GM12878 (cell line): ENCODE data around the gene ETV3L. TPM values are rescaled to one million over a fixed set of nuclear protein-coding genes. Genes with fewer than 3 reads are reported as not detected.

Experiments
- IRF4 ChIP-seq: IDR thresholded peaks from 2 replicates; pipeline ENCODE4 v1.6.1; 2011; ENCODE audit warnings: low read depth, low read length
- MTA2 ChIP-seq: fragments of 450-650 bp; IDR thresholded peaks from 2 replicates; pipeline ENCODE4 v1.6.1; 2016; ENCODE audit warnings: low read depth, mild to moderate bottlenecking, moderate library complexity
- NFXL1 ChIP-seq: fragments of 450-650 bp; IDR thresholded peaks from 2 replicates; pipeline ENCODE4 v1.6.1; 2017; ENCODE audit warnings: antibody characterized with exemption, mild to moderate bottlenecking, borderline replicate concordance
- ZNF207 ChIP-seq: fragments of 450-650 bp; IDR thresholded peaks from 2 replicates; pipeline ENCODE4 v1.6.1; 2014; ENCODE audit warnings: antibody characterized with exemption, mild to moderate bottlenecking, borderline replicate concordance
- polyA plus RNA-seq, 11 experiments: library from polyadenylated mRNA; depleted of rRNA in 4 of 11; unstranded in 6 of 11; stranded (reverse) in 5 of 11; fragments of >200 nt; fragmentation: Nextera tagmentation in 4 of 11; fragmentation: Illumina TruSeq in 1 of 11; extraction: Ambion mirVana in 4 of 11; extraction: Trizol in 1 of 11; gene quantifications; 1 replicate in 1 of 11; 2 replicates in 10 of 11; pipeline versions ENCODE4 v1.2.1 to v1.2.3, GENCODE V29; 2011 to 2016; ENCODE audit warnings: inconsistent platforms in 2 of 11, missing spikeins in 2 of 11, low read depth in 1 of 11
- total RNA-seq, 4 experiments: library from RNA; depleted of rRNA in 3 of 4; stranded (reverse); fragments of >200 nt in 3 of 4; fragmentation: Illumina TruSeq in 1 of 4; extraction: Trizol in 1 of 4; gene quantifications; 2 replicates each; pipeline versions ENCODE4 v1.2.1 to v1.2.3, GENCODE V29; 2013 to 2021
- TF ChIP-seq, protein P1 (sequence below): fragments of 450-650 bp; IDR thresholded peaks from 2 replicates; pipeline ENCODE4 v1.6.1; 2017; ENCODE audit warnings: mild to moderate bottlenecking, moderate library complexity
- TF ChIP-seq, protein P2 (sequence below): IDR thresholded peaks from 2 replicates; pipeline ENCODE4 v1.6.1; 2012; ENCODE audit warnings: low read length, inconsistent platforms

The ETV3L gene
- total and polyA plus RNA-seq, 10 of the 15 experiments (the other 5 are each of a cell fraction or from before 2014, with no cell fraction given): 0.03 to 1.3 (median 0.44) TPM

DNA sequence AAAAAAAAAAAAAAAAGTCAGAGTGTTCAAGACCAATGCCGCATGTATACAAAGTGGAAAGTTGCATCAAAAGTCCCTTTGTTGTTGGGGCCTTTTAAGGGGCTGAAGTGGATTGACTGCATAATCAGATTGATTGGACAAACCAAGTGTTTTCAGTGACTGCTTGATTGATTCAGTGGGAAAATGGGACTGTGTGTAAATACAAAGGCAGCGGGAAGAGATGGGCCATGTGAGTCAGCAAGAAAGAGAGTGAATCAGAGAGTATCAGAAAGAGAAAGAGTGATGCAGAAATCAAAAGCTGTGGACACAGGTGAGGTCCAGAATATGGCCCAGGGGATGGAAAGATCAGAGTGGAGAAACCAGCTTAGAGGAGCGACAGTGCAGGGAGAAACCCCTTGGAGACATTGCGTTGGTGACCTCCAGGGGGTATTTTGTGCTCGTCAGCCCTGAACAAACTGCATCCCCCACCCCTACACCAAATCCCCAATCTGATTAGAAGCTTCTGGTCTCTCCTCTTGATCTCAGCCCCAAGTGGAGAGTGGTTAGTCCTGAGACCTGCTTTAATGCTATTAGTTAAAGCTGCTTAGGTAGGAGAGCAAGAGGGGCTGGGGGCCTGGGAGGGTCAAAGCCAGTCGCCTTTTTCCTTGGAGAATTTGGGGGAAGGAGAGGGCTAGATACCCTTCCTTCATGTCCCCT lies 5.1 kb upstream of the ETV3L start (continued):
- TF ChIP-seq, protein P1, sequence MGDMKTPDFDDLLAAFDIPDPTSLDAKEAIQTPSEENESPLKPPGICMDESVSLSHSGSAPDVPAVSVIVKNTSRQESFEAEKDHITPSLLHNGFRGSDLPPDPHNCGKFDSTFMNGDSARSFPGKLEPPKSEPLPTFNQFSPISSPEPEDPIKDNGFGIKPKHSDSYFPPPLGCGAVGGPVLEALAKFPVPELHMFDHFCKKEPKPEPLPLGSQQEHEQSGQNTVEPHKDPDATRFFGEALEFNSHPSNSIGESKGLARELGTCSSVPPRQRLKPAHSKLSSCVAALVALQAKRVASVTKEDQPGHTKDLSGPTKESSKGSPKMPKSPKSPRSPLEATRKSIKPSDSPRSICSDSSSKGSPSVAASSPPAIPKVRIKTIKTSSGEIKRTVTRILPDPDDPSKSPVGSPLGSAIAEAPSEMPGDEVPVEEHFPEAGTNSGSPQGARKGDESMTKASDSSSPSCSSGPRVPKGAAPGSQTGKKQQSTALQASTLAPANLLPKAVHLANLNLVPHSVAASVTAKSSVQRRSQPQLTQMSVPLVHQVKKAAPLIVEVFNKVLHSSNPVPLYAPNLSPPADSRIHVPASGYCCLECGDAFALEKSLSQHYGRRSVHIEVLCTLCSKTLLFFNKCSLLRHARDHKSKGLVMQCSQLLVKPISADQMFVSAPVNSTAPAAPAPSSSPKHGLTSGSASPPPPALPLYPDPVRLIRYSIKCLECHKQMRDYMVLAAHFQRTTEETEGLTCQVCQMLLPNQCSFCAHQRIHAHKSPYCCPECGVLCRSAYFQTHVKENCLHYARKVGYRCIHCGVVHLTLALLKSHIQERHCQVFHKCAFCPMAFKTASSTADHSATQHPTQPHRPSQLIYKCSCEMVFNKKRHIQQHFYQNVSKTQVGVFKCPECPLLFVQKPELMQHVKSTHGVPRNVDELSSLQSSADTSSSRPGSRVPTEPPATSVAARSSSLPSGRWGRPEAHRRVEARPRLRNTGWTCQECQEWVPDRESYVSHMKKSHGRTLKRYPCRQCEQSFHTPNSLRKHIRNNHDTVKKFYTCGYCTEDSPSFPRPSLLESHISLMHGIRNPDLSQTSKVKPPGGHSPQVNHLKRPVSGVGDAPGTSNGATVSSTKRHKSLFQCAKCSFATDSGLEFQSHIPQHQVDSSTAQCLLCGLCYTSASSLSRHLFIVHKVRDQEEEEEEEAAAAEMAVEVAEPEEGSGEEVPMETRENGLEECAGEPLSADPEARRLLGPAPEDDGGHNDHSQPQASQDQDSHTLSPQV: no peak
- TF ChIP-seq, protein P2, sequence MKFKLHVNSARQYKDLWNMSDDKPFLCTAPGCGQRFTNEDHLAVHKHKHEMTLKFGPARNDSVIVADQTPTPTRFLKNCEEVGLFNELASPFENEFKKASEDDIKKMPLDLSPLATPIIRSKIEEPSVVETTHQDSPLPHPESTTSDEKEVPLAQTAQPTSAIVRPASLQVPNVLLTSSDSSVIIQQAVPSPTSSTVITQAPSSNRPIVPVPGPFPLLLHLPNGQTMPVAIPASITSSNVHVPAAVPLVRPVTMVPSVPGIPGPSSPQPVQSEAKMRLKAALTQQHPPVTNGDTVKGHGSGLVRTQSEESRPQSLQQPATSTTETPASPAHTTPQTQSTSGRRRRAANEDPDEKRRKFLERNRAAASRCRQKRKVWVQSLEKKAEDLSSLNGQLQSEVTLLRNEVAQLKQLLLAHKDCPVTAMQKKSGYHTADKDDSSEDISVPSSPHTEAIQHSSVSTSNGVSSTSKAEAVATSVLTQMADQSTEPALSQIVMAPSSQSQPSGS: no peak
- TF ChIP-seq ZNF207 (no peak), IRF4 (no peak), MTA2 (no peak), NFXL1 (no peak)
